Mesendoderm (in vitro differentiated cells): ENCODE data around the gene CTDSP1.
A peak's percentile ranks its signal among the peaks of the same experiment; 100 is the strongest.

Experiments used
- DNase-seq: peaks from one replicate; pipeline ENCODE4 v3.0.0; 2013
- H2AK5ac ChIP-seq: 2 replicates; pipeline ENCODE4 v1.6.1; 2013; ENCODE audit warnings: low read length, inconsistent platforms
- H2BK120ac ChIP-seq: 2 replicates; pipeline ENCODE4 v1.6.1; 2013; ENCODE audit warnings: low read depth, mild to moderate bottlenecking, low read length, moderate library complexity, mixed read lengths
- H2BK15ac ChIP-seq: replicated peaks from 2 replicates; pipeline ENCODE4 v1.6.1; 2013; ENCODE audit warnings: low read depth, mild to moderate bottlenecking, moderate library complexity
- H2BK5ac ChIP-seq: 2 replicates; pipeline ENCODE4 v1.6.1; 2013; ENCODE audit warnings: low read length, inconsistent platforms
- H3K18ac ChIP-seq: 2 replicates; pipeline ENCODE4 v1.6.1; 2013; ENCODE audit warnings: mild to moderate bottlenecking, low read length, mixed read lengths
- H3K23ac ChIP-seq: one replicate; pipeline ENCODE4 v1.6.1; 2013; ENCODE audit warnings: low read length
- H3K27ac ChIP-seq: 2 replicates; pipeline ENCODE4 v1.5.1; 2013; ENCODE audit warnings: low read depth, mild to moderate bottlenecking, inconsistent platforms, low read length, moderate library complexity
- H3K27me3 ChIP-seq: 2 replicates; pipeline ENCODE4 v1.6.1; 2013; ENCODE audit warnings: low read length, control low read depth, mild to moderate bottlenecking, inconsistent platforms; ENCODE audit not compliant: insufficient read depth, poor library complexity
- H3K36me3 ChIP-seq: 2 replicates; pipeline ENCODE4 v1.6.1; 2013; ENCODE audit warnings: low read length, inconsistent platforms; ENCODE audit not compliant: control insufficient read depth, insufficient read depth
- H3K4ac ChIP-seq: one replicate; pipeline ENCODE4 v1.6.1; 2013; ENCODE audit warnings: low read depth, mild to moderate bottlenecking, low read length, moderate library complexity
- H3K4me1 ChIP-seq: 2 replicates; pipeline ENCODE4 v1.6.1; 2013; ENCODE audit warnings: low read depth, low read length, inconsistent platforms; ENCODE audit not compliant: control insufficient read depth
- H3K4me2 ChIP-seq: 2 replicates; pipeline ENCODE4 v1.6.1; 2013; ENCODE audit warnings: low read length
- H3K4me3 ChIP-seq: 2 replicates; pipeline ENCODE4 v1.5.1; 2013; ENCODE audit warnings: mild to moderate bottlenecking, low read length
- H3K56ac ChIP-seq: one replicate; pipeline ENCODE4 v1.6.1; 2013; ENCODE audit warnings: low read length
- H3K79me1 ChIP-seq: 2 replicates; pipeline ENCODE4 v1.6.1; 2013; ENCODE audit warnings: low read length, inconsistent platforms
- H3K79me2 ChIP-seq: 2 replicates; pipeline ENCODE4 v1.6.1; 2013; ENCODE audit warnings: mild to moderate bottlenecking, low read length; ENCODE audit not compliant: control insufficient read depth, insufficient read depth
- H3K9ac ChIP-seq: 2 replicates; pipeline ENCODE4 v1.6.1; 2013; ENCODE audit warnings: low read length, inconsistent platforms
- H4K5ac ChIP-seq: one replicate; pipeline ENCODE4 v1.6.1; 2013; ENCODE audit warnings: low read length
- H4K8ac ChIP-seq: one replicate; pipeline ENCODE4 v1.6.1; 2013; ENCODE audit warnings: low read depth, mild to moderate bottlenecking, control low read depth, low read length, moderate library complexity
- WGBS: extraction: QIAGEN DNeasy Blood & Tissue Kit; methylation state at CpG from one replicate; pipeline ENCODE4 v1.1.7; 2013; ENCODE audit warnings: low lambda C conversion rate, missing lambda C conversion rate; ENCODE audit not compliant: insufficient coverage; ENCODE audit errors: extremely low coverage; 5-methylcytosine and 5-hydroxymethylcytosine counted together

Gene CTDSP1

GRCh38 chr2:218444692-218445357, 45.2 kb downstream of the CTDSP1 start:
- DNase-seq: no peak
- WGBS: no CpG with 5 or more reads among the region's 7 CpGs
- no peak overlapping the region for H3K4ac ChIP-seq
- no peak overlapping the region for H3K27ac ChIP-seq
- H2BK5ac ChIP-seq: no peak overlapping the region
- no peak overlapping the region for H4K5ac ChIP-seq
- H3K79me2 ChIP-seq: no peaks in the 10 kb centered on the region
- no peak overlapping the region for H4K8ac ChIP-seq
- peaks cover 2% of the 10 kb centered on the region for H3K36me3 ChIP-seq
- no peak overlapping the region for H3K23ac ChIP-seq
- no peaks in the 10 kb centered on the region for H3K4me1 ChIP-seq
- H3K4me3 ChIP-seq: no peak overlapping the region
- H3K4me2 ChIP-seq: no peak overlapping the region
- no peak overlapping the region for H3K9ac ChIP-seq
- H2BK15ac ChIP-seq: no peak overlapping the region
- H2BK120ac ChIP-seq: no peak overlapping the region
- H3K79me1 ChIP-seq: no peaks in the 10 kb centered on the region
- no peak overlapping the region for H2AK5ac ChIP-seq
- H3K18ac ChIP-seq: no peak overlapping the region
- no peaks in the 10 kb centered on the region for H3K27me3 ChIP-seq
- H3K56ac ChIP-seq: no peak overlapping the region

GRCh38 chr2:218445602-218446001, 45.9 kb downstream of the CTDSP1 start:
- Histone ChIP-seq H3K36me3 (peaks cover 2% of the 10 kb centered on the region), H3K9ac (no peak overlapping the region), H3K4me2 (no peak overlapping the region), H3K27ac (no peak overlapping the region), H3K4me1 (no peaks in the 10 kb centered on the region), H2BK120ac (no peak overlapping the region), H3K56ac (no peak overlapping the region), H3K79me2 (no peaks in the 10 kb centered on the region), H4K5ac (no peak overlapping the region), H2BK15ac (no peak overlapping the region), H3K27me3 (no peaks in the 10 kb centered on the region), H3K23ac (no peak overlapping the region), H2AK5ac (no peak overlapping the region), H3K4ac (no peak overlapping the region), H2BK5ac (no peak overlapping the region), H3K18ac (no peak overlapping the region), H3K4me3 (no peak overlapping the region), H3K79me1 (no peaks in the 10 kb centered on the region), H4K8ac (no peak overlapping the region)
- no peak for DNase-seq

GRCh38 chr2:218446547-218446946, 46.9 kb downstream of the CTDSP1 start:
- no peaks in the 10 kb centered on the region for H3K79me1 ChIP-seq
- H3K4me2 ChIP-seq: no peak overlapping the region
- no peak overlapping the region for H3K27ac ChIP-seq
- H3K36me3 ChIP-seq: peaks cover 2% of the 10 kb centered on the region
- H4K8ac ChIP-seq: no peak overlapping the region
- no peak overlapping the region for H3K23ac ChIP-seq
- H4K5ac ChIP-seq: no peak overlapping the region
- H2BK5ac ChIP-seq: no peak overlapping the region
- no peaks in the 10 kb centered on the region for H3K27me3 ChIP-seq
- H3K4me3 ChIP-seq: no peak overlapping the region
- H2BK120ac ChIP-seq: no peak overlapping the region
- no peak overlapping the region for H3K56ac ChIP-seq
- no peaks in the 10 kb centered on the region for H3K79me2 ChIP-seq
- no peaks in the 10 kb centered on the region for H3K4me1 ChIP-seq
- DNase-seq: no peak
- H3K4ac ChIP-seq: no peak overlapping the region
- H2AK5ac ChIP-seq: no peak overlapping the region
- no peak overlapping the region for H2BK15ac ChIP-seq
- no peak overlapping the region for H3K9ac ChIP-seq
- WGBS: no CpG with 5 or more reads among the region's 6 CpGs
- no peak overlapping the region for H3K18ac ChIP-seq

- Histone ChIP-seq H2BK15ac (no peak overlapping the region), H3K4ac (no peak overlapping the region), H3K79me1 (no peaks in the 10 kb centered on the region), H3K27ac (no peak overlapping the region), H2BK5ac (no peak overlapping the region), H3K23ac (no peak overlapping the region), H4K8ac (no peak overlapping the region), H3K4me1 (no peaks in the 10 kb centered on the region), H2BK120ac (no peak overlapping the region), H3K36me3 (peaks cover 2% of the 10 kb centered on the region), H2AK5ac (no peak overlapping the region), H3K4me2 (no peak overlapping the region), H3K56ac (no peak overlapping the region), H3K4me3 (no peak overlapping the region), H3K27me3 (no peaks in the 10 kb centered on the region), H3K9ac (no peak overlapping the region), H4K5ac (no peak overlapping the region), H3K79me2 (no peaks in the 10 kb centered on the region), H3K18ac (no peak overlapping the region)
- DNase-seq: no peak
- no CpG with 5 or more reads among the region's 2 CpGs for WGBS
Observed at GRCh38 chr2:218447072-218447471, 47.4 kb downstream of the CTDSP1 start.

GRCh38 chr2:218448934-218449333, 49.3 kb downstream of the CTDSP1 start:
- Histone ChIP-seq H3K79me1 (no peaks in the 10 kb centered on the region), H3K36me3 (no peaks in the 10 kb centered on the region), H2BK15ac (no peak overlapping the region), H3K79me2 (no peaks in the 10 kb centered on the region), H3K4me2 (no peak overlapping the region), H3K4ac (no peak overlapping the region), H4K5ac (no peak overlapping the region), H3K9ac (no peak overlapping the region), H3K27me3 (no peaks in the 10 kb centered on the region), H2BK5ac (no peak overlapping the region), H3K4me1 (no peaks in the 10 kb centered on the region), H3K18ac (no peak overlapping the region), H2BK120ac (no peak overlapping the region), H3K23ac (no peak overlapping the region), H3K4me3 (no peak overlapping the region), H3K27ac (no peak overlapping the region), H4K8ac (no peak overlapping the region), H2AK5ac (no peak overlapping the region), H3K56ac (no peak overlapping the region)
- peak; percentile 28 for DNase-seq
- WGBS: no CpG with 5 or more reads among the region's 3 CpGs

DNA sequence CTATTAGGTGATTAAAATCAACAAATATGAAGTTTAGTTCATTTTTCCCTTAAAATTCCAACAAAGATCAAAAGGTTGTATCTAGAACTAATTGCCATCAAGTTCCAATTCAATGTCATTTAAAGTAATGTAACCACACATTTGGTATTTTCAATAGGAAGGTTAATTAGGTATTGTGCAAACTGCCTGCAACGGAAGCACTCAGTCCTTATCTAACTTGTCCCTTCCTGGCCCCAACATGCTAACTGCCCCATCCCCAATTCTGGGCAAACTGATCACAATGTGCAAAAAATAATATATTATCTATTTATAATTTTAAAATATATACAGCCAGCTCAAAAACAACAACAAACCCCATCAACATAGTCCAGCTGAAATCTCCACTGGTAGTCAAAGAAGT, 52.4 kb downstream of the CTDSP1 start:
- no peaks in the 10 kb centered on the region for H3K4me1 ChIP-seq
- H3K9ac ChIP-seq: no peak overlapping the region
- H4K5ac ChIP-seq: no peak overlapping the region
- no peaks in the 10 kb centered on the region for H3K27me3 ChIP-seq
- no peak overlapping the region for H3K56ac ChIP-seq
- H4K8ac ChIP-seq: no peak overlapping the region
- no peak for DNase-seq
- no peak overlapping the region for H3K23ac ChIP-seq
- H3K4me3 ChIP-seq: no peak overlapping the region
- H3K4ac ChIP-seq: no peak overlapping the region
- H2BK15ac ChIP-seq: no peak overlapping the region
- no peak overlapping the region for H2AK5ac ChIP-seq
- no CpG with 5 or more reads among the region's 1 CpG for WGBS
- H3K18ac ChIP-seq: no peak overlapping the region
- no peak overlapping the region for H3K4me2 ChIP-seq
- H3K79me1 ChIP-seq: no peaks in the 10 kb centered on the region
- H3K36me3 ChIP-seq: no peaks in the 10 kb centered on the region
- no peaks in the 10 kb centered on the region for H3K79me2 ChIP-seq
- no peak overlapping the region for H2BK120ac ChIP-seq
- no peak overlapping the region for H3K27ac ChIP-seq
- no peak overlapping the region for H2BK5ac ChIP-seq
